Activated CD8-positive, alpha-beta memory T cell treated with anti-CD3 and anti-CD28 coated beads for 1 hour (primary cell): Measurements from ENCODE around the gene EP400.

ENCODE experiments used
- DNase-seq, 2 donors: peaks; one replicate each; pipeline ENCODE4 v3.0.0-alpha.2; 2020; ENCODE audit warnings: low read depth in 1 of 2; ENCODE audit errors: extremely low read depth in 1 of 2

Gene EP400

DNA sequence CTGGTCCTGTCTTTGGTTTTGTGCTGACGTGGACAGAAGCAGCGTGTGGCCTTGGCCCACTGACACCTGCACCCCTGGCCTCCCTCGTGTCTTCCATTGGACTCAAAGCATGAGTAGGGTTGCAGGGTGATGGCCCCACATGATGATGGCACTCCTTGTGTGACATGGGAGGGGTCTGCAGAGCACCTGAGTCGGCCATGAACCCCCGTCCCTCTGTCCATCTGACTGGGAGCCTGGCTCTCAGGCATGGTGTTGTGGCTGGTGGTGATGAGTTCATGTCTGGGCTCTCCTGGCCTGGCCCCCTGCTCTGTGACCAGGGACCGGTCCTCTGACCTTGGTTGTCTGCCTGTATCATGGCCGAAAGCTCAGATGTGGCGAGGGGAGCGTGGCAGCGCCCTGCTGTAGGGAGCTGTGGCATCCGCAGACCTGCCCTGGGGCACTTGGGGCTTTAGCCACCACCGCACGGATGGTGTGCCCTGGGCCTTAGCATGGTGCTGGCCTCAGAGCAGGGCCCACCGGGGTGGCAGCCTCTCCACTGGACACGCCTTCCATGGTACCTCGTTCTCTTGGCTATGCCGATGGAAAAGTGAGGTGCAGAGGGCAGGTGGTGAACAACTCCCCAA lies 38.6 kb upstream of the EP400 start:
- no peak for DNase-seq

GRCh38 chr12:131911851-131912477 lies 37.8 kb upstream of the EP400 start:
- DNase-seq, result no peak

GRCh38 chr12:131912518-131913274 lies 37.0 kb upstream of the EP400 start:
- no peak for DNase-seq

- DNase-seq, result no peak
Measured at GRCh38 chr12:131913666-131914065, 36.1 kb upstream of the EP400 start.

DNA sequence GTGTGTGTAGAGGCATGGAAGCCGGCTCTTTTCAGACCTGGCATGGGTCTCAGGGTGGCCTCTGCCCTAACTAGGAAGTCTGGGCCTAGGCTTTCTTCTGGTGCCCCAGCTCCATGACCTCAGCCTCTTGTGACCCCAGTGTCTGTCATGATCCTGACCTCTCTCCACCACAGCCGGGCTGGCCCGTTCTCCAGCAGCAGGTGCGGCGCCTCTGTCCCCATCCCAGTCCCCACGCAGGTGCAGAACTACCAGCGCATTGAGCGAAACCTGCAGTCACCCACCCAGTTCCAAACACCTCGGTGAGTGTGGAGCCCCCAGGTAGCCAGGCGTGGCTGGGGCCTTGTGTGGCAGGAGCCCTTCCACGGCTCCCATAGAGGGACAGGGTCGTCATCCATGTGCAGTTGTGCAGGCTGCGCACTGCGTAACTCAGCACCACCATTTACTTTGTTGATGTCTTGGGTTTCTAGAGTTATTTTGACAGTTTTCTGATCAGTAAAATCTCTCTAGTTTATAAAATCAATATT lies 35.5 kb upstream of the EP400 start:
- no peak for DNase-seq

DNA sequence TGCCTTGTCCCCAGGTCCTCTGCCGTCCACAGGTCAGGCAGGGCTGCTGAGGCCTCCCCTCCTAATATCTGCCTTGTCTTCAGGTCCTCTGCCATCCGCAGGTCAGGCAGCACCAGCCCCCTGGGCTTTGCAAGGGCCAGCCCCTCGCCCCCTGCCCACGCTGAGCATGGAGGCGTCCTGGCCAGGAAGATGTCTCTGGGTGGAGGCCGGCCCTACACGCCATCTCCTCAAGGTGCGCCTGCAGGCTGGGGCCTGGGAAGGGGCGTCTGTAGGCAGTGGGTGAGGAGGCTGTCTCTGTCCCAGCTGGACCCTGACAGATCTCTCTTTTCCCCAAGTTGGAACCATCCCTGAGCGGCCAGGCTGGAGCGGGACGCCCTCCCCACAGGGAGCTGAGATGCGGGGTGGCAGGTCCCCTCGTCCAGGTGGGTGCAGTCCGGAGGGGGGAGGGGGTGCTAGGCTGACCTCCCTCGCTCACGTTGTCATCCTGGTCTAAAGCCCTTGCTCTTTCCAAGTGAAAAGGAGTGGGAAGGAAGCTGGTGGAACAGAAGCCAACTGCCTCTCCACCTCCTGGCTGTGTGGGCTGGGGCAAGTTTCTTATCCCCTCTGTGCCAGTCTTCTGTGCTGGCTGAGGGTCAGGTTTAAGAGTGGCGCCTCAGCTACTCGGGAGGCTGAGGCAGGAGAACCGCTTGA lies 34.6 kb upstream of the EP400 start:
- no peak for DNase-seq

- no peak for DNase-seq
Measured at GRCh38 chr12:131915823-131916222, 33.9 kb upstream of the EP400 start.

GRCh38 chr12:131916306-131917138 lies 33.2 kb upstream of the EP400 start:
- DNase-seq, result no peak

DNA sequence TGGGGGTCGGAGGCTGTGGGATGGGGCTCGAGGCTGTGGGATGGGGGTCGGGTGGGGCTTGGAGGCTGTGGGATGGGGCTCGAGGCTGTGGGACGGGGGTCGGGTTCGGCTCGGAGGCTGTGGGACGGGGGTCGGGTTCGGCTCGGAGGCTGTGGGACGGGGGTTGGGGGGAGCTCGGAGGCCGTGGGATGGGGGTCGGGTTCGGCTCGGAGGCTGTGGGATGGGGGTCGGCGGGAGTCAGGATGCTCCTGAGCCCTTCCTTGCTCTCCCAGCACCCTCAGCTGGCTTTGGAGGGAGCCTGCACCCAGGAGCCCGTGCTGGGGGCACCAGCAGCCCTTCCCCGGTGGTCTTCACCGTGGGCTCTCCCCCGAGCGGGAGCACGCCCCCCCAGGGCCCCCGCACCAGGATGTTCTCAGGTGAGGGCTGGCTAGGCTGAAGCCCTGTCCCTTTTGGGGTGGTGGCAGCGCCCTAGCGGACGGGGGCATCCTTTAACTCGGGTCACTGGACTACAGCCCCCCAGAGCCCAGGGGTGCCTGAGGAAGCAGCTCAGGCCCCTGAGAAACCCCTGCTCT lies 32.5 kb upstream of the EP400 start:
- no peak for DNase-seq

GRCh38 chr12:131917711-131918306 lies 31.9 kb upstream of the EP400 start:
- DNase-seq, result no peak

DNA sequence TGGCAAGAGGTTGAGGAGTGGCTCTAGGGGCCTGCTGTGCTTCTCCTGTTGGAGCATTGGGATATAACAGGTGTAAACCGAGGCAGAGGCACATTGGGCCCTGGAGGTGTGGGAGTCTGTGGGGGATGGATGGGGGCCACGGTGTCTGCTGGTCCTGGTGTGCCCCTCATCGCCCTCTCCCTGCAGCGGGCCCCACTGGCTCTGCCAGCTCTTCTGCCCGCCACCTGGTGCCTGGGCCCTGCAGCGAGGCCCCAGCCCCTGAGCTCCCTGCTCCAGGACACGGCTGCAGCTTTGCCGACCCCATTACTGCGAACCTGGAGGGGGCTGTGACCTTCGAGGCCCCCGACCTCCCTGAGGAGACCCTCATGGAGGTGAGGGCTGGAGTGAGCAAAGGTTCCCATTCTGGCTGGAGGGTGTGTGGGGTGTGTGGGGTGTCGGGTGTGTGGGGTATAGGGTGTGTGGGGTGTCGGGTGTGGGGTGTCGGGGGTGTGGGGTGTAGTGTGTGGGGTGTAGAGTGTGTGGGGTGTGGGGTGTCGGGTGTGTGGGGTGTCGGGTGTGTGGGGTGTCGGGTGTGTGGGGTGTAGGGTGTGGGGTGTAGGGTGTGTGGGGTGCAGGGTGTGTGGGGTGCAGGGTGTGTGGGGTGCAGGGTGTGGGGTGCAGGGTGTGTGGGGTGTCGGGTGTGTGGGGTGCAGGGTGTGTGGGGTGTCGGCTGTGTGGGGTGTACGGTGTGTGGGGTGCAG lies 31.3 kb upstream of the EP400 start:
- DNase-seq, result no peak

GRCh38 chr12:131919051-131919347 lies 30.7 kb upstream of the EP400 start:
- no peak for DNase-seq

DNA sequence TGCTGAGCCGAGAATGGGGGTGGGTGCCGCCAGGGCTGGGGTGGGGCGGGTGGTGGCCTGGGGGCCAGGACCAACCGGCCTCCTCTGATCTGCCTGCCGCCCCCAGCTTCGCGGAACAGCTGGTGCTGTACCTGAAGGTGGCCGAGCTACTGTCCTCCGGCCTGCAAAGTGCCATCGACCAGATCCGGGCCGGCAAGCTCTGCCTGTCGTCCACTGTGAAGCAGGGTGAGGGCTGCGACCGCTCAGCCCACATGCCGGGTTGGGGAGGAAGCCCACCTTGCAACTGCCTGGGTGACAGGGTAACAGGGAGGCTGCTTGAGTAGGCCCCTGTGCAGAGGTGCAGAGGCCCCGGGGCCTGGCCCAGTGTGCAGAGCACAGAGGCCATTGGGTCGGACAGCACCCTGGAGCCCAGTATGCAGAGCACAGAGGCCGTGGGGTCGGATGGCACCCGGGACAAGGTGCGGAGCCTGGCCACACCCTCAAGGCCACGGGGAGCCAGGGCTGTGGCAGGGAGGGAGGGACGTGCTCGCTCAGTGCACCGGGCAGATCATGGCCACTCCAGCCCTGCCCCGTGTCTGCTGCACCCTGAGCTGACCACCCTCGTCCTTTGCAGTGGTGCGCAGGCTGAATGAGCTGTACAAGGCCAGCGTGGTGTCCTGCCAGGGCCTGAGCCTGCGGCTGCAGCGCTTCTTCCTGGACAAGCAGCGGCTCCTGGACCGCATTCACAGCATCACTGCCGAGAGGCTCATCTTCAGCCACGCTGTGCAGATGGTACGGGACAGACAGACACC lies 30.2 kb upstream of the EP400 start:
- no peak for DNase-seq

GRCh38 chr12:131920157-131920508 lies 29.6 kb upstream of the EP400 start:
- DNase-seq, result no peak

GRCh38 chr12:131920902-131921840 lies 28.6 kb upstream of the EP400 start:
- DNase-seq, result no peak

- no peak for DNase-seq
Measured at GRCh38 chr12:131921866-131922769, 27.6 kb upstream of the EP400 start.
